HG03066 (cell line): ENCODE measurements around the gene AP2M1.
A peak's percentile ranks its signal among the peaks of the same experiment; 100 is the strongest.

Experiments used
- ATAC-seq: cut with Tn5 transposase; IDR thresholded peaks from one replicate; pipeline ENCODE4 v1.9.1; 2021; ENCODE audit warnings: low read depth; ENCODE audit not compliant: unreplicated experiment

AP2M1 gene

GRCh38 chr3:184209146-184209923, 34.7 kb downstream of the AP2M1 start:
- no peak for ATAC-seq

- ATAC-seq, result no peak
Observed at GRCh38 chr3:184211297-184211696, 36.6 kb downstream of the AP2M1 start.

- no peak for ATAC-seq
Observed at GRCh38 chr3:184211718-184212117, 37.1 kb downstream of the AP2M1 start.

- ATAC-seq, result no peak
Observed at GRCh38 chr3:184218814-184219213, 44.2 kb downstream of the AP2M1 start.

GRCh38 chr3:184222521-184222920, 47.9 kb downstream of the AP2M1 start:
- ATAC-seq, result no peak

GRCh38 chr3:184223946-184224345, 49.3 kb downstream of the AP2M1 start:
- ATAC-seq, result no peak

- ATAC-seq, result no peak
Observed at GRCh38 chr3:184227481-184227935, 52.9 kb downstream of the AP2M1 start.

- no peak for ATAC-seq
Observed at GRCh38 chr3:184228376-184229137, 53.9 kb downstream of the AP2M1 start.

- ATAC-seq, result peak; percentile 67
Observed at GRCh38 chr3:184229394-184230080, 54.9 kb downstream of the AP2M1 start, which contains the start of gene VWA5B2. TSS of gene VWA5B2 (plus strand) at chr3:184229585. CDS start at chr3:184230529, 944 bp downstream.

GRCh38 chr3:184230081-184230602, 55.5 kb downstream of the AP2M1 start:
- ATAC-seq, result no peak

GRCh38 chr3:184230603-184231528, 56.2 kb downstream of the AP2M1 start:
- no peak for ATAC-seq

- ATAC-seq, result no peak
Observed at GRCh38 chr3:184231671-184232070, 57.0 kb downstream of the AP2M1 start.

- no peak for ATAC-seq
Observed at GRCh38 chr3:184233127-184233843, 58.6 kb downstream of the AP2M1 start.
